CD4-positive, alpha-beta memory T cell (primary cell): ENCODE measurements around the gene C2CD2. TPM values are rescaled to one million over a fixed set of nuclear protein-coding genes. Genes with fewer than 3 reads are reported as not detected.

Experiments
- CTCF ChIA-PET: fragments of 350-600 bp; sonication (Branson Sonifier 250); formaldehyde crosslinking; loops from one replicate; lab custom pipeline; 2021; ENCODE audit warnings: inconsistent platforms; ENCODE audit not compliant: partially characterized antibody; lab: Charles Lee
- POLR2A ChIA-PET: fragments of 350-600 bp; sonication (Branson Sonifier 250); formaldehyde crosslinking; loops from one replicate; lab custom pipeline; 2021; ENCODE audit not compliant: partially characterized antibody; lab: Charles Lee
- DNase-seq, 5 donors: peaks; one replicate each; pipeline versions ENCODE4 v3.0.0 to v3.0.0-alpha.2; 2020 to 2022; ENCODE audit warnings: mixed read lengths in 1 of 5
- H3K27ac ChIP-seq: one replicate; pipeline ENCODE4 v1.7.0; 2013; ENCODE audit warnings: low read depth, low read length
- H3K27me3 ChIP-seq: 2 replicates; pipeline ENCODE4 v1.7.0; 2013; ENCODE audit warnings: mild to moderate bottlenecking, low read length, moderate library complexity; ENCODE audit not compliant: insufficient read depth
- H3K36me3 ChIP-seq: 2 replicates; pipeline ENCODE4 v1.7.0; 2013; ENCODE audit warnings: mild to moderate bottlenecking, low read length, moderate library complexity; ENCODE audit not compliant: insufficient read depth
- H3K4me1 ChIP-seq: 2 replicates; pipeline ENCODE4 v1.7.0; 2013; ENCODE audit warnings: mild to moderate bottlenecking, low read length, moderate library complexity; ENCODE audit not compliant: insufficient read depth
- H3K4me3 ChIP-seq, 2 donors: one replicate each; pipeline ENCODE4 v1.7.0; 2013; ENCODE audit warnings: low read length in 2 of 2, mild to moderate bottlenecking in 1 of 2
- H3K9me3 ChIP-seq, 2 donors: one replicate each; pipeline ENCODE4 v1.7.0; 2013; ENCODE audit warnings: low read length in 2 of 2, control low read depth in 1 of 2; ENCODE audit not compliant: control insufficient read depth in 1 of 2
- H3K27ac Mint-ChIP-seq, 7 donors: one replicate each; pipeline ENCODE4 v1.8.0; 2020 to 2021; ENCODE audit warnings: mixed read lengths in 7 of 7, mild to moderate bottlenecking in 6 of 7, inconsistent platforms in 3 of 7, moderate library complexity in 3 of 7
- H3K27me3 Mint-ChIP-seq, 2 donors: one replicate each; pipeline ENCODE4 v1.8.0; 2020 to 2021; ENCODE audit warnings: mixed read lengths in 2 of 2
- H3K36me3 Mint-ChIP-seq, 2 donors: one replicate each; pipeline ENCODE4 v1.8.0; 2020 to 2021; ENCODE audit warnings: mixed read lengths in 2 of 2, inconsistent platforms in 1 of 2, mild to moderate bottlenecking in 1 of 2
- H3K4me1 Mint-ChIP-seq, 4 donors: one replicate each; pipeline ENCODE4 v1.8.0; 2020 to 2021; ENCODE audit warnings: mixed read lengths in 4 of 4, mild to moderate bottlenecking in 1 of 4
- H3K4me3 Mint-ChIP-seq, 8 donors: one replicate each; pipeline ENCODE4 v1.8.0; 2020 to 2021; ENCODE audit warnings: mixed read lengths in 8 of 8, mild to moderate bottlenecking in 7 of 8, moderate library complexity in 6 of 8, inconsistent platforms in 3 of 8
- H3K9me3 Mint-ChIP-seq, 8 donors: one replicate each; pipeline ENCODE4 v1.8.0; 2020 to 2021; ENCODE audit warnings: mixed read lengths in 8 of 8, mild to moderate bottlenecking in 5 of 8, inconsistent platforms in 3 of 8, moderate library complexity in 1 of 8
- intact Hi-C: fragments of 100-400 bp; cut with micrococcal nuclease; formaldehyde crosslinking; loops from one replicate; pipeline ENCODE4 v1.15.1; 2023
- polyA plus RNA-seq, 2 donors: library from polyadenylated mRNA; unstranded; fragments of 300-500 nt; fragmentation: Illumina TruSeq; gene quantifications; one replicate each; pipeline ENCODE4 v1.2.3, GENCODE V29; 2021
- total RNA-seq, 2 experiments: library from RNA; stranded (reverse); gene quantifications; one replicate each; pipeline ENCODE4 v1.2.3, GENCODE V29; 2021

Gene C2CD2
- total and polyA plus RNA-seq, 4 experiments from 2014 or later = 1.9 to 11.0 (median 7.0) TPM

DNA sequence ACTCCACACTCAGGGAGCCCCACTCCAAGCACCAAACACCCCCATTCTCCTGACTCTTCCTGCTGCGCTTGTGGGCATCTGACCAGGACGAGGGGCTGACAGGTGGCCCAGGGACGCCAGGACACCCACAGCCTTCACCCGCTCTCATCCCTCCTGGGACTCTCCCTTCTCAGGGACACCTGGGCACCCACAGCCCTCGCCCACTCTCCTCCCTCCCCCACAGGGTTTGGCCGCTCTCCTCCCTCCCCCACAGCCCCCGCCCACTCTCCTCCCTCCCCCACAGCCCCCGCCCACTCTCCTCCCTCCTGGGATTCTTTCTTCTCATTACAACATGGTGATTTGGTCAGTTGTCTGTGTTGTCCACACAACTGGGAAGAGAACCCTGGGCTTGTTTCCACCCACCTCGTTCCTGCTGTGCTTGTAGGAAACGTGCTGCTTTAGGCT, 118.1 kb downstream of the C2CD2 start:
- peaks cover 35 to 57% of the 10 kb centered on the region in 2 donors for H3K36me3 Mint-ChIP-seq
- intact Hi-C loops = no loop called here
- H3K27ac ChIP-seq = no peak overlapping the region

More for the DNA sequence above, 118.1 kb downstream of the C2CD2 start:
- Histone ChIP-seq H3K27me3 (no peaks in the 10 kb centered on the region), H3K36me3 (peaks cover 33% of the 10 kb centered on the region), H3K4me1 (no peaks in the 10 kb centered on the region), H3K9me3 (no peaks in the 10 kb centered on the region), H3K4me3 (no peak overlapping the region)
- DNase-seq = no peak
- Mint-ChIP-seq H3K4me3 (no peak overlapping the region), H3K27me3 (no peaks in the 10 kb centered on the region), H3K9me3 (peaks cover 0 to 5% (median under 1%) of the 10 kb centered on the region in 8 donors), H3K27ac (no peak overlapping the region), H3K4me1 (no peaks in the 10 kb centered on the region)
- ChIA-PET POLR2A (interaction anchor here (0.6 kb wide), 1 partner anchor 13 kb away, joined by 3 read pairs; no protein-coding TSS in a partner anchor), CTCF (no interaction called here)

Other genes starting within 250 kb of the C2CD2 start
- gene RIPK4, start 187.0 kb downstream of the C2CD2 start, total RNA-seq = under 1 TPM; 0.26 to 0.36 TPM
- gene RIPK4, start 187.0 kb downstream of the C2CD2 start, polyA plus RNA-seq = under 1 TPM in 1 of 2 donors, not detected in 1; 0.16 TPM
- gene PRDM15, start 74.7 kb downstream of the C2CD2 start, total RNA-seq = 10 to 100 TPM; 14.2 to 14.3 TPM
- gene PRDM15, start 74.7 kb downstream of the C2CD2 start, polyA plus RNA-seq = 1 to 10 TPM in 1 of 2 donors, under 1 TPM in 1; 0.50 to 3.3 TPM
- gene ZBTB21, start 56.3 kb upstream of the C2CD2 start, total RNA-seq = 10 to 100 TPM; 20.4 to 21.7 TPM
- gene ZBTB21, start 56.3 kb upstream of the C2CD2 start, polyA plus RNA-seq = 1 to 10 TPM; 4.3 to 6.7 TPM
- 1 to 10 TPM in 1 of 2 experiments, under 1 TPM in 1; 0.58 to 1.1 TPM for gene UMODL1, start 117.3 kb upstream of the C2CD2 start, total RNA-seq
- gene UMODL1, start 117.3 kb upstream of the C2CD2 start, polyA plus RNA-seq = under 1 TPM in 1 of 2 donors, not detected in 1; 0.08 TPM